Measurements from ENCODE around the gene SLC25A26.
"Not testable (repeated sequence)": the region's sequence is repeated elsewhere in the genome, so short reads cannot be mapped to it uniquely, and the experiment has no call there.

SLC25A26 gene

DNA sequence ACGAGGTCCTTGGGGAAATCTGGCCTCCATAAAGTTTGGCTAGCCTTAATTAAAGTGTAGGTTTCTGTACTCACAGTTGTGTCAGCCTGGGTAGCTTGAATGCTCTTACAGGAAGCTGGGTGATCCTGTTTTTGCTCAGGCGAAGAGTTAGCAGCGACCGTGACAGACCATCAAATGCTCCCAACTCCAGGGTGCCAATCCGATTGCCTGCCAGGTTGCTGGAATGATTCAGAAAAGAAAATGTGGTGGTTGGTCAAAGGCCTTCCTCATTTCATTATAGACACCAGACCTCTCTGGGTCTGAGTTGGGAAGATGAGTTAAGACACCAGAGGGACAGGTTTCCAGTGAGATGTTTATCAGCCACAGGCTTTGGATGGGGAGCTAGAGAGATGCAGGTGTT, 194.0 kb downstream of the SLC25A26 start:
- FAIRE-seq: no peak

GRCh38 chr3:66415867-66416428, 195.1 kb downstream of the SLC25A26 start:
- FAIRE-seq: no peak

DNA sequence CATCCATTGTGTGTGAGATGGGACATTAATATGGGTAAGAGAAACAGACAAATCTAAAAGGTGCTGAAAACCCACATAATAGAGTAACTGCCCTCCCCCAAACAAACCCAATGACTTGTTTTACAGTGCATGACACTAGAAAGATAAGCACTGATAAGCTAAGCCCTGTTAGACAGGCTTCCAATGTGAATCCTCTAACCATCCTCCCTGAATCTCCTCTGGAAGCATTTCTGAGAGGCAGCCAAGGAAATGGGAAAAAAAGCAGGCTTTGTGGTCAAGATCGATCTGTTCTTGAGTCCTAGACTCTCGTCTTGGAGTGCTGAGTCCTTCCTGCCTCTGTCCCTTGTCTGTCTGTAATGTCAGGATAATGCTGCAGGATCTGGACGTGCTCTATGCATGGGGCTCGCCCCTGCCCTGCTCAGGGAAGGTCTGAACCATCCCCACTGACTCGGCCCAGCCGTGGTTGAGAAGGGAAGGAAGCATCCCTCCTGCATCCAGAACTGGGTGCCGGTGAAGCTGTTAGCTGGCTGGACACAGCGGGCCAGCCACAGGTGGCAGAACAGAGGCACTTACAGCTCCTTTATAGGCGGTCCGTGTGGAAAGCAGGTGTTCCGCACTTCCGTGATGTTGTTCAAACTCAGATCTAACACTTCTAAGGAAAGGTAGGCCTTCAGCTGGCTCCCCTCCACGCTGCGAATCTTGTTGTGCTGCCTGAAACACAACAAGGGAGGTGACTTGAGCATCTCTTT, 195.9 kb downstream of the SLC25A26 start:
- no peak for FAIRE-seq

- no peak for FAIRE-seq
Observed at GRCh38 chr3:66418475-66418931, 197.7 kb downstream of the SLC25A26 start.

- FAIRE-seq: no peak
Observed at GRCh38 chr3:66419036-66419435, 198.2 kb downstream of the SLC25A26 start.

GRCh38 chr3:66421144-66421543, 200.3 kb downstream of the SLC25A26 start:
- FAIRE-seq: not testable (repeated sequence)

DNA sequence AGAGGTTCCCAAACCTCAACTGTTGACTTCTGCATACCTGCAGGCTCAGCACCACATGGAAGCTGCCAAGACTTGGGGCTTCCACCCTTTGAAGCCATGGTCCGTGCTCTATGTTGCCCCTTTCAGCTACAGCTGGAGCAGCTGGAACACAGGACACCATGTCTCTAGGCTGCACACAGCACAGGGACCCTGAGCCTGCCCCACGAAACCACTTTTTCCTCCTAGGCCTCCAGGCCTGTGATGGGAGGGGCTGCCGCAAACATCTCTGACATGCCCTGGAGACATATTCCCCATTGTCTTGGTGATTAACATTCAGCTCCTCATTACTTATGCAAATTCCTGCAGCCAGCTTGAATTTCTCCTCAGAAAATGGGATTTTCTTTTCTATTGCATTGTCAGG, 201.1 kb downstream of the SLC25A26 start:
- FAIRE-seq: not testable (repeated sequence)

GRCh38 chr3:66423791-66424190, 203.0 kb downstream of the SLC25A26 start:
- no peak for FAIRE-seq

- FAIRE-seq: no peak
Observed at GRCh38 chr3:66425032-66425431, 204.2 kb downstream of the SLC25A26 start.

DNA sequence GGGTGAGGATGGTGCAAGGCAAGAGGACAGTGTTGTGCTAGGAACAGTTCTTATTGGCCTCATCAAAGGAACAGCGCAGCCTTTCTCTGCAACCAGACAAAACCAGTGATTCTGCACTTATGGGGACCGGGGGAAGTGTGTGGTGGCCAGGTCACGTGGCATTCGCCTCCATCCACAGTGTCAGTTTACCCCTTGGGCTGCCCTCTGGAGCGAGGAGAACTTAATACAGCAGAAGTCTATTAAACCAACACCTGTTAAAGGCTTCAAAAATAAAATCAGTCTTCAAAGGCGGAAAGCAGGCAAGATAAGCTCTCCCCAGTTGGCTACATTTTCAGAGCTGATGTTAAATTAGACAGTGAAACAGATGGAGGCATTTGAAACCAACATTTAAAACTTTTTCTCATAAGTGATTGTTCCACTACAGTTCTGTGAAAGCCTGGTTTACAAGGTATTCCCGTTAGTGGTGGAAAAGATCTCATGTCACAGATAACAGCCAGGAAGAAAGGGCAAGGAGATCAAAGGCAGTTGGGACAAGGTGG, 204.8 kb downstream of the SLC25A26 start:
- no peak for FAIRE-seq

DNA sequence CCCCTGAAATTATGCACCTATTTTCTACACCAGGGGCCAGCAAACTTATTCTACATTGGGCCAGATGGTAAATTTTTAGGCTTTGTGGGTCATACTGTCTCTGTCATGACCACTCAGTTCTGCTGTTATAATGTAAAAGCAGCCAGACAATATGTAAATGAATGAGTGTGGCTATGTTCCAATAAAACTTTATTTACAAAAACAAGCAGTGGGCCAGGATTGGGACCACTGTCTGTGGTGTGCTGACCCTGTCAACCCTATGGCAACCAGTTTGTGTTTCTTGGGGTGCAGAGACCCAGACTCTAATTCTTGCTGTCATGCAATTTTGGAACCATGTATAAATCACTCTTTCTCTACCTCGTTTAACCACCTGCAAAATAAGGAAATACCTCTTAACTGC, 205.3 kb downstream of the SLC25A26 start:
- no peak for FAIRE-seq

DNA sequence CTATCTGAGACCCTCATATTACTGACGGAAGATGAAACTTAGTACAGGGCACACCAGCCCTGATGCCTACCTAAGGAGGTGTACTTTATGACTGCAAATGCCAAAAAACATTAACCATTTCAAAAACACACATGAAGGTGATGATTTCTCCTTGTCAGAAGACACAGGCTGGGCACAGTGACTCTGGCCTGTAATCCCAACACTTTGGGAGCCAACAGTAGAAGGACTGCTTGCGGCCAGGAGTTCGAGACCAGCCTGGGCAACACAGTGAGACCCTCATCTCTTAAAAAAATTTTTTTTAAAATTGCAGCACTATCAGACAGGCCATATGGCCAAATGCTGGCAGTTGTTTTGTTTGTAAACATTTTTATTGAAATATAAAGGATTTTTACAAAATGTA, 206.6 kb downstream of the SLC25A26 start:
- FAIRE-seq: no peak

GRCh38 chr3:66427951-66428474, 207.2 kb downstream of the SLC25A26 start:
- FAIRE-seq: no peak

Measured in islet of Langerhans (tissue), 1 donor.